Liver (tissue), 9 donors: ENCODE data around the gene EFCAB10. TPM values are rescaled to one million over a fixed set of nuclear protein-coding genes. Genes with fewer than 3 reads are reported as not detected.

Experiments used
- DNase-seq: peaks from one replicate; pipeline ENCODE4 v3.0.0-alpha.2; 2017; ENCODE audit warnings: low spot score
- H3K27ac ChIP-seq, 2 donors: one replicate each; pipeline ENCODE4 v1.7.0; 2013; ENCODE audit warnings: inconsistent platforms in 2 of 2, low read length in 2 of 2, control low read depth in 1 of 2, low read depth in 1 of 2, mild to moderate bottlenecking in 1 of 2
- H3K27me3 ChIP-seq, 4 donors: one replicate each; pipeline versions ENCODE4 v1.6.1 to v1.7.0; 2013; ENCODE audit warnings: low read length in 3 of 4, inconsistent platforms in 1 of 4, mild to moderate bottlenecking in 1 of 4, moderate library complexity in 1 of 4; ENCODE audit not compliant: control insufficient read depth in 4 of 4, insufficient read depth in 4 of 4
- H3K36me3 ChIP-seq, 4 donors: one replicate each; pipeline versions ENCODE4 v1.6.1 to v1.7.0; 2013; ENCODE audit warnings: low read length in 3 of 4, mild to moderate bottlenecking in 3 of 4, low read depth in 1 of 4, moderate library complexity in 1 of 4; ENCODE audit not compliant: control insufficient read depth in 4 of 4, insufficient read depth in 3 of 4
- H3K4me1 ChIP-seq, 4 donors: one replicate each; pipeline versions ENCODE4 v1.6.1 to v1.7.0; 2013; ENCODE audit warnings: low read length in 3 of 4, mild to moderate bottlenecking in 3 of 4, moderate library complexity in 1 of 4; ENCODE audit not compliant: control insufficient read depth in 4 of 4, insufficient read depth in 4 of 4
- H3K4me3 ChIP-seq, 3 donors: one replicate each; pipeline versions ENCODE4 v1.6.1 to v1.7.0; 2013; ENCODE audit warnings: low read length in 3 of 3, control low read depth in 1 of 3, low read depth in 1 of 3, mild to moderate bottlenecking in 1 of 3
- H3K9ac ChIP-seq, 2 donors: one replicate each; pipeline ENCODE4 v1.7.0; 2013; ENCODE audit warnings: low read length in 2 of 2, mild to moderate bottlenecking in 2 of 2, moderate library complexity in 2 of 2, control low read depth in 1 of 2, low read depth in 1 of 2
- H3K9me3 ChIP-seq, 4 donors: one replicate each; pipeline versions ENCODE4 v1.6.1 to v1.7.0; 2013; ENCODE audit warnings: low read length in 3 of 4; ENCODE audit not compliant: control insufficient read depth in 4 of 4
- ATF3 ChIP-seq: IDR thresholded peaks from 2 replicates; pipeline ENCODE4 v1.6.1; 2016; ENCODE audit warnings: antibody characterized with exemption
- CTCF ChIP-seq: fragments of 150-350 bp; IDR thresholded peaks from 2 replicates; pipeline ENCODE4 v1.5.1; 2017; ENCODE audit warnings: improper control_type of control experiment, low read depth, low read length; ENCODE audit not compliant: missing input control
- EGR1 ChIP-seq, 2 donors: IDR thresholded peaks; 2 replicates each; pipeline ENCODE4 v1.6.1; 2016 to 2018; ENCODE audit warnings: antibody characterized with exemption in 2 of 2, low read depth in 2 of 2
- FOXA1 ChIP-seq: IDR thresholded peaks from 2 replicates; pipeline ENCODE4 v1.6.1; 2016; ENCODE audit warnings: antibody characterized with exemption
- FOXA2 ChIP-seq: IDR thresholded peaks from 2 replicates; pipeline ENCODE4 v1.6.1; 2016; ENCODE audit warnings: antibody characterized with exemption
- GABPA ChIP-seq, 2 donors: IDR thresholded peaks in 1 of 2; conservative IDR thresholded peaks in 1 of 2; 2 replicates each; pipeline ENCODE4 v1.6.1; 2016; ENCODE audit warnings: antibody characterized with exemption in 2 of 2, mild to moderate bottlenecking in 1 of 2, moderate library complexity in 1 of 2
- HNF4A ChIP-seq, 2 donors: conservative IDR thresholded peaks; 2 replicates each; pipeline ENCODE4 v1.6.1; 2016; ENCODE audit warnings: antibody characterized with exemption in 2 of 2, mild to moderate bottlenecking in 2 of 2
- HNF4G ChIP-seq: IDR thresholded peaks from 2 replicates; pipeline ENCODE4 v1.6.1; 2016; ENCODE audit warnings: antibody characterized with exemption
- JUND ChIP-seq, 2 donors: IDR thresholded peaks; 2 replicates each; pipeline ENCODE4 v1.6.1; 2016; ENCODE audit warnings: antibody characterized with exemption in 2 of 2
- MAX ChIP-seq: IDR thresholded peaks from 2 replicates; pipeline ENCODE4 v1.6.1; 2016; ENCODE audit warnings: antibody characterized with exemption
- NR2F2 ChIP-seq: IDR thresholded peaks from 2 replicates; pipeline ENCODE4 v1.6.1; 2016; ENCODE audit warnings: antibody characterized with exemption
- RAD21 ChIP-seq, 2 donors: IDR thresholded peaks; 2 replicates each; pipeline ENCODE4 v1.6.1; 2016; ENCODE audit warnings: antibody characterized with exemption in 2 of 2, mild to moderate bottlenecking in 2 of 2
- REST ChIP-seq: IDR thresholded peaks from 2 replicates; pipeline ENCODE4 v1.6.1; 2016; ENCODE audit warnings: antibody characterized with exemption, mild to moderate bottlenecking
- RXRA ChIP-seq, 2 donors: IDR thresholded peaks; 2 replicates each; pipeline ENCODE4 v1.6.1; 2017 to 2018; ENCODE audit warnings: antibody characterized with exemption in 2 of 2, mild to moderate bottlenecking in 1 of 2
- SP1 ChIP-seq: IDR thresholded peaks from 2 replicates; pipeline ENCODE4 v1.6.1; 2018; ENCODE audit warnings: antibody characterized with exemption, mild to moderate bottlenecking
- TAF1 ChIP-seq: conservative IDR thresholded peaks from 2 replicates; pipeline ENCODE4 v1.6.1; 2016; ENCODE audit warnings: antibody characterized with exemption, mild to moderate bottlenecking
- YY1 ChIP-seq: IDR thresholded peaks from 2 replicates; pipeline ENCODE4 v1.6.1; 2016; ENCODE audit warnings: antibody characterized with exemption, mild to moderate bottlenecking
- ZBTB33 ChIP-seq: IDR thresholded peaks from 2 replicates; pipeline ENCODE4 v1.6.1; 2016; ENCODE audit warnings: antibody characterized with exemption
- WGBS: extraction: QIAGEN DNeasy Blood & Tissue Kit; methylation state at CpG from one replicate; pipeline ENCODE4 v1.1.7; 2013; 5-methylcytosine and 5-hydroxymethylcytosine counted together
- polyA plus RNA-seq, 2 donors: library from polyadenylated mRNA; stranded (reverse) in 1 of 2; unstranded in 1 of 2; fragments of 200-250 nt in 1 of 2; fragments of >200 nt in 1 of 2; fragmentation: Nextera tagmentation in 1 of 2; extraction: Ambion mirVana in 1 of 2; gene quantifications; one replicate each; pipeline versions ENCODE4 v1.2.1 to v1.2.3, GENCODE V29; 2013 to 2015
- total RNA-seq, 2 donors: library from RNA; depleted of rRNA; stranded (reverse); fragments of >200 nt; gene quantifications; one replicate each; pipeline ENCODE4 v1.2.3, GENCODE V29; 2014
- donor health status: healthy.
- donor health status: healthy.
- donor health status: healthy.
- donor health status: healthy.
- donor health status: healthy.

Gene EFCAB10
- total and polyA plus RNA-seq, 4 donors = 0.25 TPM; not detected in 3

- peak in 1 of 2 donors; percentile 61 for TF ChIP-seq RXRA (IDR thresholded peaks at IDR 0.05)
- TF ChIP-seq REST = peak; percentile 73
- peak in 1 of 2 donors; percentile 63 for TF ChIP-seq HNF4A (conservative IDR thresholded peaks at IDR 0.05)
- TF ChIP-seq TAF1 = peak; percentile 98
- TF ChIP-seq YY1 = peak; percentile 80
- peak in 1 of 2 donors; percentile 31 for TF ChIP-seq JUND (IDR thresholded peaks at IDR 0.05)
- no peak for TF ChIP-seq EGR1 (IDR thresholded peaks at IDR 0.05; ENCODE audit: low read depth in 2 of 2)
- TF ChIP-seq FOXA2 = no peak
- TF ChIP-seq HNF4G = no peak
- no peak for TF ChIP-seq FOXA1
- TF ChIP-seq GABPA (IDR thresholded peaks at IDR 0.05 in 1 of 2, conservative IDR thresholded peaks at IDR 0.05 in 1 of 2) = peak; percentile 25 to 85
- TF ChIP-seq SP1 = peak; percentile 61
- peak; percentile 46 for TF ChIP-seq MAX
- no peak for TF ChIP-seq ATF3
- peak; percentile 40 to 62 for TF ChIP-seq RAD21 (IDR thresholded peaks at IDR 0.05)
- TF ChIP-seq CTCF = peak; percentile 62
- TF ChIP-seq ZBTB33 = no peak
- TF ChIP-seq NR2F2 = no peak
- H3K27me3 ChIP-seq = no peaks in the 10 kb centered on the region
- peak; percentile 92 for DNase-seq
- peaks cover 0 to 17% (median 15%) of the 10 kb centered on the region in 4 donors for H3K4me1 ChIP-seq
- WGBS = 2% methylated on average over 42 of the region's 42 CpGs
- peaks cover 0 to 2% (median under 1%) of the 10 kb centered on the region in 4 donors for H3K36me3 ChIP-seq
- peak within 1 kb of the TSS; percentile 87 to 96 (median 94) for H3K4me3 ChIP-seq
- peak within 1 kb of the TSS; percentile 79 to 85 for H3K9ac ChIP-seq
- H3K27ac ChIP-seq = peak within 1 kb of the TSS; percentile 80 to 83
- H3K9me3 ChIP-seq = no peaks in the 10 kb centered on the region
Observed at GRCh38 chr7:105531792-105532671, 49.3 kb downstream of the EFCAB10 start, which contains the start of gene RINT1. Gene RINT1, plus strand, starts transcription at chr7:105532201. Its CDS starts 115 bp downstream, at chr7:105532316.
